ENCODE results near the gene KRT85.
A peak's percentile ranks its signal among the peaks of the same experiment; 100 is the strongest.

KRT85 gene

DNA sequence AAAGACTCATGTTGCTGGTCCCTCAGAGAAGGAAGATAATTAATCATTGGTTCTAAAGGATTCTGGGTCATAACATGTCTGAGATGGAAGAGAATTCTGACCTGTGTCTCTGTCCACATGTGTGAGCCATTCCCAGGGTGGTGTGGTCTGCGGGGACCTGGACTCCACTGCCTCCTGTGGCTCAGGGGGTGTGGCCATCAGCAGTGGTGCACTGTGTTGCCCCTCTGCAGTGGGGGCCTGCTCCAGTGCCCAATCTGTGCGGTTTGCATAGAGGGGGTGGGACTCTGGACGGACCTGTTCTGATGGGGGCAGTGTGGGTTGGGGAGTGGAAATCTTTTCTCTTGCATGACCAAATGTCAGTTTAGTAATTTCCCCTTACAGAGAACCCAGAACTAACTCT lies 13.5 kb downstream of the KRT85 start:
- no peaks in the 10 kb centered on the region for H3K9me2 ChIP-seq (replicated peaks; ENCODE audit: insufficient read depth, low read length)
- peaks cover 94% of the 10 kb centered on the region for H3K27me3 ChIP-seq (replicated peaks; ENCODE audit: insufficient read depth, low read length)
- H3F3A ChIP-seq (ENCODE audit: insufficient read depth, low read length): no peaks in the 10 kb centered on the region
- H3K9me3 ChIP-seq (replicated peaks; ENCODE audit: insufficient read depth, low read length): no peaks in the 10 kb centered on the region
- no peak overlapping the region for H3K27ac ChIP-seq (ENCODE audit: low read length)
- no peak overlapping the region for H3K4me3 ChIP-seq (ENCODE audit: low read length)
- H3K36me3 ChIP-seq (replicated peaks; ENCODE audit: insufficient read depth, low read length): no peaks in the 10 kb centered on the region
- H4K20me1 ChIP-seq (ENCODE audit: insufficient read depth, low read length): no peaks in the 10 kb centered on the region
- no peak overlapping the region for H3K9ac ChIP-seq (ENCODE audit: low read length)
- no peaks in the 10 kb centered on the region for H3K79me2 ChIP-seq (ENCODE audit: low read length)
- H3K4me1 ChIP-seq (ENCODE audit: low read length): peaks cover 4% of the 10 kb centered on the region; the same call in 1 of the 2 replicates
- H3K4me2 ChIP-seq (ENCODE audit: low read depth, low read length): no peak overlapping the region
- no peak for DNase-seq
- TF ChIP-seq EZH2 (optimal IDR thresholded peaks at IDR 0.05; ENCODE audit: low read depth, low read length): no peak
- TF ChIP-seq, protein P1, sequence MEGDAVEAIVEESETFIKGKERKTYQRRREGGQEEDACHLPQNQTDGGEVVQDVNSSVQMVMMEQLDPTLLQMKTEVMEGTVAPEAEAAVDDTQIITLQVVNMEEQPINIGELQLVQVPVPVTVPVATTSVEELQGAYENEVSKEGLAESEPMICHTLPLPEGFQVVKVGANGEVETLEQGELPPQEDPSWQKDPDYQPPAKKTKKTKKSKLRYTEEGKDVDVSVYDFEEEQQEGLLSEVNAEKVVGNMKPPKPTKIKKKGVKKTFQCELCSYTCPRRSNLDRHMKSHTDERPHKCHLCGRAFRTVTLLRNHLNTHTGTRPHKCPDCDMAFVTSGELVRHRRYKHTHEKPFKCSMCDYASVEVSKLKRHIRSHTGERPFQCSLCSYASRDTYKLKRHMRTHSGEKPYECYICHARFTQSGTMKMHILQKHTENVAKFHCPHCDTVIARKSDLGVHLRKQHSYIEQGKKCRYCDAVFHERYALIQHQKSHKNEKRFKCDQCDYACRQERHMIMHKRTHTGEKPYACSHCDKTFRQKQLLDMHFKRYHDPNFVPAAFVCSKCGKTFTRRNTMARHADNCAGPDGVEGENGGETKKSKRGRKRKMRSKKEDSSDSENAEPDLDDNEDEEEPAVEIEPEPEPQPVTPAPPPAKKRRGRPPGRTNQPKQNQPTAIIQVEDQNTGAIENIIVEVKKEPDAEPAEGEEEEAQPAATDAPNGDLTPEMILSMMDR (IDR thresholded peaks at IDR 0.05; ENCODE audit: low read length): no peak
- no peak for TF ChIP-seq EZH2phosphoT487 (IDR thresholded peaks at IDR 0.05; ENCODE audit: low read length)
- H2AFZ ChIP-seq (ENCODE audit: low read length): no peak overlapping the region

DNA sequence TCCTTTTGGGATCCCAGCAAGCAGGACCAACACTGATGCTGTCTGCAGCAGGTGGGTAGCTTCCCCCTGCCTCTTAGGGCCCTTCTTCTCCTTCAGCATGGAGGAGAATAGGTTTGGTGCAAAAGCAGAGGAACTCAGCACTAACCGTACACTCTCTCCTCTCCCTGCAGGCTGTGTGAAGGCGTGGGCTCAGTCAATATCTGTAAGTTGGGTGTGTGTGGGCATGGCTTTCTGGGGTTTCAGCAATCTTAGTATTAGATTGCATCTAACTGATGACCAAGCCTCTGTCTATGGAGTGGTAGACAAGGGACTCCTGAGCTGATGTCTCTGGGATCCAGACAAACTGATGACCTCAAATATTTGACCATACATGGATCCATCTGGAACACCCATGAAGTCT lies 14.3 kb downstream of the KRT85 start:
- no peak overlapping the region for H3K27ac ChIP-seq (ENCODE audit: low read length)
- no peak overlapping the region for H2AFZ ChIP-seq (ENCODE audit: low read length)
- no peak for DNase-seq
- H3F3A ChIP-seq (ENCODE audit: insufficient read depth, low read length): no peaks in the 10 kb centered on the region
- H3K4me1 ChIP-seq (ENCODE audit: low read length): no peaks in the 10 kb centered on the region
- H4K20me1 ChIP-seq (ENCODE audit: insufficient read depth, low read length): no peaks in the 10 kb centered on the region
- peaks cover 91% of the 10 kb centered on the region for H3K27me3 ChIP-seq (replicated peaks; ENCODE audit: insufficient read depth, low read length)
- no peaks in the 10 kb centered on the region for H3K36me3 ChIP-seq (replicated peaks; ENCODE audit: insufficient read depth, low read length)
- TF ChIP-seq, protein P1 (IDR thresholded peaks at IDR 0.05; ENCODE audit: low read length): no peak
- TF ChIP-seq EZH2 (optimal IDR thresholded peaks at IDR 0.05; ENCODE audit: low read depth, low read length) (no peak), EZH2phosphoT487 (IDR thresholded peaks at IDR 0.05; ENCODE audit: low read length) (no peak)
- no peaks in the 10 kb centered on the region for H3K9me2 ChIP-seq (replicated peaks; ENCODE audit: insufficient read depth, low read length)
- no peaks in the 10 kb centered on the region for H3K79me2 ChIP-seq (ENCODE audit: low read length)
- no peak overlapping the region for H3K9ac ChIP-seq (ENCODE audit: low read length)
- no peak overlapping the region for H3K4me2 ChIP-seq (ENCODE audit: low read depth, low read length)
- no peak overlapping the region for H3K4me3 ChIP-seq (ENCODE audit: low read length)
- H3K9me3 ChIP-seq (replicated peaks; ENCODE audit: insufficient read depth, low read length): no peaks in the 10 kb centered on the region

DNA sequence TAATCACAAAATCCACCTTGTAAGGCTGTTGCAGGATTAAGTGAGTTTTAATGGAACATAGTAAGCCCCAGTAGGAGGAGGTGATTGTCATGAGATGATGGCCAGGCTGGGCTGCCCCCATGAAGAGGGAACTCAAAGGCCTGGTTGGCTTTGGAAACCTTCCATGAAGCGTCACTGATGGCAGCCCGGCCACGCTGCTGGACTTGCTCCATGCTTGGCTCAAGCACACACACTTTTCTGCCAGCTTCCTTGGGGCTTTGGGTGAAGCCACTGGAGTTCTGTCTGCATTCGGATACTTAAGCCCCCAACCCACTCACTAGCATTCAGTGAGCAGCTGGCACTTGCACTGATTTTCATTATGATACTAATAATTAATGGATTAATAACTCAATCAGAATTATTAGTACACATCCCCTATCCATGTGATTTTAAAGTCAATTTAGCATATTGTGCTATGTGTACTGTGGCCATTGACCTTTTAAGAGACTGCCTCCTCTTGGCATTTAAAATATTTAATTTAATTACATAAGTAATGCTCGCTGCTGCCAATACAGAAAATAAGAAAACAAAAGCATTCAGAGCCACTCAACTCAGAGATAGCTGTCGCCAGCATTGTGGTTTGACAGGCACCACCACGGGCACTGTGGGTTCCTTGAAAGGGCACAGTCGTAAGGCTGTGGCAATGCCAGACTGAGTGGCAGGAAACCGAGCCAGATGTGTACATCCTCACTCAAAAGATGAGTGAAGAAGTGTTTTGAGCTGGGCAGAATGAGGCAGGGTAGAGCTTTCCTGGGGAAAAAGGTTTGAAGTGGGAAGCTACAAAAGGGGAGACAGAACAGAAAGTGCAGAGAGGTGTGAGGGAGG lies 15.9 kb downstream of the KRT85 start:
- no peaks in the 10 kb centered on the region for H3F3A ChIP-seq (ENCODE audit: insufficient read depth, low read length)

More for the DNA sequence above, 15.9 kb downstream of the KRT85 start:
- TF ChIP-seq, protein P1 (IDR thresholded peaks at IDR 0.05; ENCODE audit: low read length): no peak
- TF ChIP-seq EZH2phosphoT487 (IDR thresholded peaks at IDR 0.05; ENCODE audit: low read length) (no peak), EZH2 (optimal IDR thresholded peaks at IDR 0.05; ENCODE audit: low read depth, low read length) (no peak)
- Histone ChIP-seq H3K27ac (ENCODE audit: low read length) (no peak overlapping the region), H3K9me3 (replicated peaks; ENCODE audit: insufficient read depth, low read length) (no peaks in the 10 kb centered on the region), H3K4me3 (ENCODE audit: low read length) (no peak overlapping the region), H3K79me2 (ENCODE audit: low read length) (no peaks in the 10 kb centered on the region), H3K9ac (ENCODE audit: low read length) (no peak overlapping the region), H3K4me1 (ENCODE audit: low read length) (no peaks in the 10 kb centered on the region), H3K9me2 (replicated peaks; ENCODE audit: insufficient read depth, low read length) (no peaks in the 10 kb centered on the region), H3K4me2 (ENCODE audit: low read depth, low read length) (no peak overlapping the region), H3K27me3 (replicated peaks; ENCODE audit: insufficient read depth, low read length) (peaks cover 86% of the 10 kb centered on the region), H3K36me3 (replicated peaks; ENCODE audit: insufficient read depth, low read length) (no peaks in the 10 kb centered on the region), H2AFZ (ENCODE audit: low read length) (no peak overlapping the region), H4K20me1 (ENCODE audit: insufficient read depth, low read length) (no peaks in the 10 kb centered on the region)
- peak; percentile 57 for DNase-seq
